BE2C (cell line): ENCODE measurements around the gene PPP1R12B.
"Not testable (repeated sequence)": the region's sequence is repeated elsewhere in the genome, so short reads cannot be mapped to it uniquely, and the experiment has no call there.

ENCODE experiments used
- DNase-seq: peaks from one replicate; pipeline ENCODE4 v3.0.0-alpha.2; 2020
- H3K27me3 ChIP-seq: fragments of 250-450 bp; sonication (Bioruptor Pico); 2 replicates; pipeline ENCODE4 v1.5.1; 2020; ENCODE audit warnings: mild to moderate bottlenecking
- H3K36me3 ChIP-seq: fragments of 250-450 bp; sonication (Bioruptor Pico); 2 replicates; pipeline ENCODE4 v1.5.1; 2020; ENCODE audit warnings: mild to moderate bottlenecking
- H3K4me1 ChIP-seq: fragments of 250-450 bp; sonication (Bioruptor Pico); 2 replicates; pipeline ENCODE4 v1.5.1; 2020
- H3K4me3 ChIP-seq: 2 replicates; pipeline ENCODE4 v1.5.1; 2011; ENCODE audit warnings: low read depth, low read length
- H3K9me3 ChIP-seq: fragments of 250-450 bp; sonication (Bioruptor Pico); 2 replicates; pipeline ENCODE4 v1.5.1; 2020
- TF ChIP-seq, protein P1 (sequence below): IDR thresholded peaks from 2 replicates; pipeline ENCODE4 v1.5.1; 2012; ENCODE audit warnings: mild to moderate bottlenecking, low read depth, low read length

PPP1R12B gene

DNA sequence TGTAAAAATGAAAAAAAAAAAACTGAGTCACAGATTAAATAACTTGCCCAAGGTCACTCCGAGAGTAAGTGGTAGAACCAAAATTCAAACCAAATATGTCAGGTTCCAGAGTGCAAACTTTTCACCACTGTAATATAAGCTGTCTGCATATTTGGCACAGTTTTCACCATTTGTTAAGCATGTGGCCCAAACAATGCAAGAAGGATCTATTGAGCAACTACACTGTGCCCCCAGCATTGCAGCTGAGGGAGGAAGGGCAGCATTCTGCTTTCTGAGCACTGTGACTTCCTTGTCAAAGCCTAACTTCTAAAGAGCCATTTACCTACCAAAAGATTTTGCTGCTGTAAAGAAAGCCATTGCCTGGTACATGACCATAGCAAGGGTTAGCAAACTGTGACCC lies 228.3 kb downstream of the PPP1R12B start:
- H3K4me1 ChIP-seq = peaks cover 83% of the 10 kb centered on the region
- no peaks in the 10 kb centered on the region for H3K27me3 ChIP-seq
- no peak for DNase-seq
- no peaks in the 10 kb centered on the region for H3K9me3 ChIP-seq
- no peak overlapping the region for H3K4me3 ChIP-seq
- H3K36me3 ChIP-seq = no peaks in the 10 kb centered on the region
- TF ChIP-seq, protein P1, sequence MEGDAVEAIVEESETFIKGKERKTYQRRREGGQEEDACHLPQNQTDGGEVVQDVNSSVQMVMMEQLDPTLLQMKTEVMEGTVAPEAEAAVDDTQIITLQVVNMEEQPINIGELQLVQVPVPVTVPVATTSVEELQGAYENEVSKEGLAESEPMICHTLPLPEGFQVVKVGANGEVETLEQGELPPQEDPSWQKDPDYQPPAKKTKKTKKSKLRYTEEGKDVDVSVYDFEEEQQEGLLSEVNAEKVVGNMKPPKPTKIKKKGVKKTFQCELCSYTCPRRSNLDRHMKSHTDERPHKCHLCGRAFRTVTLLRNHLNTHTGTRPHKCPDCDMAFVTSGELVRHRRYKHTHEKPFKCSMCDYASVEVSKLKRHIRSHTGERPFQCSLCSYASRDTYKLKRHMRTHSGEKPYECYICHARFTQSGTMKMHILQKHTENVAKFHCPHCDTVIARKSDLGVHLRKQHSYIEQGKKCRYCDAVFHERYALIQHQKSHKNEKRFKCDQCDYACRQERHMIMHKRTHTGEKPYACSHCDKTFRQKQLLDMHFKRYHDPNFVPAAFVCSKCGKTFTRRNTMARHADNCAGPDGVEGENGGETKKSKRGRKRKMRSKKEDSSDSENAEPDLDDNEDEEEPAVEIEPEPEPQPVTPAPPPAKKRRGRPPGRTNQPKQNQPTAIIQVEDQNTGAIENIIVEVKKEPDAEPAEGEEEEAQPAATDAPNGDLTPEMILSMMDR = no peak

DNA sequence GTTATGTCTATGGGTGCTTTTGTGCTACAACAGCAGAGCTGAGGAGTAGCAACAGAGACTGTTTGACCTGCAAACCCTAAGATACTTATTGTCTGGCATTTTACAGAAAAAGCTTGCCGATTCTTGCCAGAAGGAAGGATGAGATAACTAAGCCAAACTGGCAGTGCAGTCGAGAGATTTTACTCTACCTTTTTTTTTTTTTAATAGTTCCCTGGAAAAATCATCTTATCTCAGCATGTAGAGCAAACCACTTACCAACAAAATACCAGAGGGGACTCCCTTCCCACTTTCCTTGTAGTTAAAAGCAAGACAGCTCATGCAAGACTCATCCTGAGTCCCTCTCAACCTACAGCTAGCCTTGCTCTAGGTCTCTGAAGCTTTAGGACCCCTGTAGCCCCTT lies 228.9 kb downstream of the PPP1R12B start:
- TF ChIP-seq, protein P1 = no peak
- peaks cover 84% of the 10 kb centered on the region for H3K4me1 ChIP-seq
- H3K36me3 ChIP-seq = no peaks in the 10 kb centered on the region
- DNase-seq = no peak
- H3K4me3 ChIP-seq = no peak overlapping the region
- H3K9me3 ChIP-seq = no peaks in the 10 kb centered on the region
- H3K27me3 ChIP-seq = no peaks in the 10 kb centered on the region

DNA sequence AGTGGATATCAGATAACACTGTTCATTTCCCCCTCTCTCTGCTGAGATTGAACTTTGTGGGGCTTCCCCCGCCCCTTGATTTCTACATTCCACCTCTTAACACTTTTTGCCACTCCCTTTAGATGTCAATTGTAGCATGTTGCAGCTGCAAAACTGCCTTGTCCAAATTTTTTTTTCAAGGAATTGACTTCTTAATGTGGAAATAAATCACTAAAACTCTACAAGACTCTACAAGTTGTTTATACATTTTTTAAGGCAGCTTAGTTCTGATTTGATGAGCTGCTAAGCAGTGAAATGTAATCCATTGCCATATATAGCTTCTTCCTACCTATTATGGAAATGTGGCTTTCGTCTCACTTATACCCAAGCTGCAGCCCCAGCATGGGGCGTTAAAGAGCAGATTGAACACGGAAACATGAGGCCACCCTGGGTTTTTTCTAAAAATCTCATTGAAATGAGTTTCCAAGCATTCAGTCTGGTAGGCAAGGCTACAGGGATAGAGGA lies 229.6 kb downstream of the PPP1R12B start:
- no peak overlapping the region for H3K4me3 ChIP-seq
- DNase-seq = no peak
- H3K27me3 ChIP-seq = no peaks in the 10 kb centered on the region
- peaks cover 81% of the 10 kb centered on the region for H3K4me1 ChIP-seq
- H3K9me3 ChIP-seq = no peaks in the 10 kb centered on the region
- H3K36me3 ChIP-seq = no peaks in the 10 kb centered on the region
- TF ChIP-seq, protein P1 = no peak

DNA sequence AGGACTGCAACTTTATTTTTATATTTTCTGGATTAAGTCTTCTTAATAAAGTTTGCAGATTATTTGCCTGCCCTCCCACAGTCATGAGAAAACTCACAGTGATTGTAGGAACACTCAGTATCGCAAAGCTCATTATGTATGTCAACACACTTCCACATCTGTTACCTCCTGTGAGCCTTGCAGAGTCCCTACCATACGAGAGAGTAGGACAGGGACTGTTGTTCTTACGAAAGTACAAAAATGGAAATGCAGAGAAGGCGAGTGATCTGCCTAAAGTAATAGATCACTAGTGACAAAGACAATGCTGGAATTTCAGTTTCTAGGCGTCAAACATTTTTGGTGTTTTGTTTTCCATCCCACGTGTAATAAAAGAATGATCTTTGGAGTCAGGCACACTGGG lies 230.1 kb downstream of the PPP1R12B start:
- TF ChIP-seq, protein P1 = no peak
- Histone ChIP-seq H3K27me3 (no peaks in the 10 kb centered on the region), H3K4me3 (no peak overlapping the region), H3K9me3 (no peaks in the 10 kb centered on the region), H3K4me1 (peaks cover 76% of the 10 kb centered on the region), H3K36me3 (no peaks in the 10 kb centered on the region)
- no peak for DNase-seq

DNA sequence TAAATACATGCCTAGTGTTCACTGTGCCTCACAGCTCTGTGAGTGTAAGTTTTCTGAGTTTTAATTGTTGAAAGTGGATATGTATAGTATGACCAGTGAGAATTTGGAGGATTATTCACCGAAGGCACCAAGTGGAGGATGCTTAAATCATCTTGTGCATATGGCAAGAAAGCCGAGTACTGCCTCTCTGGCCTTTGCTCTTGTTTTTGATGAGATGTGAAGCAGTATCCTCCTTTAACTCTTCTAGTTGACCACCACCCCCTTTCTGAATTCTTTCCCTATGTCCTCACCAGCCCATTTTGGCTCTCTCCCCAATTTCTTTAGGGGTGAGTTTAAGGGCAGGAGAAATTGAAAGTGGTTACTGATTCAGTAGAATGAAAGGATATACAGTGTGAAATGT lies 231.3 kb downstream of the PPP1R12B start:
- Histone ChIP-seq H3K4me1 (peaks cover 74% of the 10 kb centered on the region), H3K9me3 (no peaks in the 10 kb centered on the region), H3K4me3 (no peak overlapping the region), H3K36me3 (no peaks in the 10 kb centered on the region), H3K27me3 (no peaks in the 10 kb centered on the region)
- TF ChIP-seq, protein P1 = no peak
- no peak for DNase-seq

DNA sequence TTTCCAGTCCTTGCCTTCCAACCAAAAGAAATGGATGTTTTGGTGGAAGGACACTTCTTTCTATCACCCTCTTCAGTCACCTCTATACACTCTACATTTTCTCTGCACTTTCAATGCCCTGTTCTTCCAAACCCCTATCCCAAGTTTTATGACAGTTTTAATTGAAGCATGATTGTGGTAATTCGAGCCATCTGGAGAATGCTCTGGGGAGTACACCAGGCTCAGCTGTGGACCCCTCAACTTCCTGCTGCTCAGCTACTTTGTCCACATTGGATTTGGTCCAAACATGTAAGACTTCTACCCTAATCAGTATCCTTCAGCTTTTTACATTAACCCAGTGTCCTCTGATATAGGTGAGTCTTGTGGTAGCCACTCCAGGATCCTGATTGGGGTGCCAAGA lies 232.1 kb downstream of the PPP1R12B start:
- Histone ChIP-seq H3K9me3 (no peaks in the 10 kb centered on the region), H3K27me3 (no peaks in the 10 kb centered on the region), H3K4me1 (peaks cover 74% of the 10 kb centered on the region), H3K36me3 (no peaks in the 10 kb centered on the region), H3K4me3 (no peak overlapping the region)
- peak; percentile 63 for DNase-seq
- TF ChIP-seq, protein P1 = no peak

DNA sequence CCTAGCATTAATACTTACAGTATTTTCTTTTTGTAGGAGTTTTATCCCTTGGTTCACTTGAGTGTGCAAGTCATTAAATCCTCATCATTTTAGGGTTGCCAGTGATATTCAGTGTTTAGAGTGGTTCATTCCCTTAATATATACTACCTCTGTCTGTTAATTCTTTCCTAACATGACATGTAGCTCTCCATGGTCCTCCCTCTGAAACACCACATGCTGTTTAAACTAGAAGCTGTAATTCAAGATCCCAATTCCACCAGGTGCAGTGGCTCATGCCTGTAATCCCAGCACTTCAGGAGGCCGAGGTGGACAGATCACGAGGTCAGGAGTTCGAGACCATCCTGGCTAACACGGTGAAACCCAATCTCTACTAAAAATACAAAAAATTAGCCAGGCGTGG lies 233.9 kb downstream of the PPP1R12B start:
- not testable (repeated sequence) for DNase-seq, H3K36me3 ChIP-seq, H3K9me3 ChIP-seq, H3K27me3 ChIP-seq, H3K4me3 ChIP-seq
- H3K4me1 ChIP-seq = peaks cover 78% of the 10 kb centered on the region
